Fibroblast of skin of right quadriceps (primary cell): ENCODE data around the gene ANO1.

Source experiments
- DNase-seq: peaks from one replicate; pipeline ENCODE4 v3.0.0-alpha.2; 2013

The ANO1 gene

DNA sequence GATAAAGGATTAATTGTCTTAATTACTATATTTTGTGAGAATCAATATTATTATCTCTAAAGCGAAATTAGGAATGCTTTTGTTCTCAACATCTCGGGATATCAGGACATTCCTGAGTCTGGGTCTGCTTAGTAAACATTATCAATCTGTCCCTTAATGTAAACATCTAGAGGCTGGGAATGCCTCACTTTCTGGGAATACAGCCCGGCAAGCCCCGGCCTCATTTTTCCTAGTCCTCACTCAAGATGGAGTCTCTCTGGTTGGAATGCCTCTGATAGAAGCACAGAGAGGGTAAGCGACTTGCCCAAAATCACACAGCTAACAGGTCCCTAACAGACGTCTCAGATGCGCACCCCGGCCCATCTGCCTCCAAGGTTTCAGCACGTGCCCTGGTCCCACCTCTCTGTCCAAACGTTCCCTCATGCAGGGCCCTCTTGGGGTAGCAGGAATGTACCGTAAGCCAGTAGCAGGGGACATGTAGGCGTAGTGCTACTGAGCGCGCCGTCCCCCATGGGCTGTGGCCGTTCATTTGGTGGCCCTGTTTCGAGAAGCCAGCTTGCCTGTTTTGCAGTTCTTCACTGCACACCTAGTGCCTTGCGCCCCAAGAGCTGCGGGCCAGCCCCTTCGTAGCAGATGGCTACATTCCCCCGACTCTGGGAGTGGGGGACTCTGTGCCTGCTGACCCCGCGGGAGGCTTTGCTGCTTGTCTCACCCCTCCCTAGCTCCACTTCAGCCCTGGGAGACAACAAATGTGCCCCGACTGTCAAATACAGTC, 62.8 kb downstream of the ANO1 start:
- DNase-seq, result no peak

DNA sequence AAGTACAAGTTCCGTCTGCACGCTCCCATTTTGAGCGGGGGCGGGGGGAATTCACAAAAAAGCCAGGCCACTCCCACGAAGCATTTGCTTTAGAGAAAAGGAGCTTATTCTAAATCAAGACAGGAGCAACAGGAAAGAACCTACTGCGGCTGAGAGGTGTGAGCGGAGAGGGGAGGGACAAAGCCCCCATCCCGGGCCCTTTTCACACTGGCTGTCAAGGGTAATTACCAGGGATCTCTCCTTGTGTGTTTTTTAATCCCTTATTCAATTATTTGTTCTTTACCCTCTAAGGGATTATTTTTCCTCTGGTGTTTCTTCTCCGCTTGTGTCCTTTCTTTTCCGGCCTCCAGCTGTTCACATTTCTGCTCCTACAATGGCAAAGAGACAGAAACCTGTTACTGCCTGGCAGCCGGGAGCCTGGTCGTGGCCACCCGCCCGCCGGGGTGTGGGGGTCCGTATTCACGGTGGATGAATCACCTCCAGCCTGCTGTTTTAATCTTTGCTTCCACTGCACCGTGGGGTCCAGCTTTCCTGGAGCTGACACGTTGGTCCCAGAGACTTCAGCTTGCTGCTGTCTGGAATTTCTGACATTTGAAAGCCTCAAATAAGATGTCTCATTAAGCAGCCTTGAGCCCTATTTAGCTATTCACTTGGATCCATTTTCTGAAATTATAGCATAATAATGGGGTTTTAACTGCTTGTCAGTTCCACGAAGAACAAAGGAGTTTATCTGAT, 63.5 kb downstream of the ANO1 start:
- no peak for DNase-seq

DNA sequence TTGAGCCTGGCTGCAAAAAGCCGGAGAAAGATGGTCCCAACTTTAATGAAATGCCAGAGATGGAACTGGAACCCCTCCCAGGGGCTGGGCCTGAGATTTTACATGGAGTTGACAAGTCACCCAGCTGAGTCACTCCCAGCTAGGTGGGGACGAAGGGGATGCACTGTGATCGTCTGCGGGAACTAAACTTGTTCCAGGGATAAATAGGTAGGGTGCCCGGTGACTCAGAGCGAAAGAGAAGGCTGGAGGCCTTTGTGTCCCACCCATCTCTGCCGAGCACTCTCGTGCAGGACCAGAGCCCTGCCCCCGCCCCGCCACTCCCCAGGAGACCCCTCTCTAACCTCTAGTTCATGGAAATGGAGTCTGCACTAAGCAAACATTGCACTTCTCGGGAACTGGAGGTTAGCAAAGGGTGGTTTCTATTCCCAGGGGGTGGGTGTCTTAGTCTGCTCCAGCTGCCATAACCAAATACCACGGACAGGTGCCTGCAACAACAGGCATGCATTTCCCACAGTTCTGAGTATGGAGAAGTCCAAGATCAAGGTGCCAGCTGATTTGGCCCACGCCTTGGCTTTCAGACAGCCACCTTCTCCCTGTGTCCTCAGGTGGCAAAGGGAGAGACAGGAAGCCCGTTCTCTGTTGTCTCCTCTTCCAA, 64.2 kb downstream of the ANO1 start:
- no peak for DNase-seq

DNA sequence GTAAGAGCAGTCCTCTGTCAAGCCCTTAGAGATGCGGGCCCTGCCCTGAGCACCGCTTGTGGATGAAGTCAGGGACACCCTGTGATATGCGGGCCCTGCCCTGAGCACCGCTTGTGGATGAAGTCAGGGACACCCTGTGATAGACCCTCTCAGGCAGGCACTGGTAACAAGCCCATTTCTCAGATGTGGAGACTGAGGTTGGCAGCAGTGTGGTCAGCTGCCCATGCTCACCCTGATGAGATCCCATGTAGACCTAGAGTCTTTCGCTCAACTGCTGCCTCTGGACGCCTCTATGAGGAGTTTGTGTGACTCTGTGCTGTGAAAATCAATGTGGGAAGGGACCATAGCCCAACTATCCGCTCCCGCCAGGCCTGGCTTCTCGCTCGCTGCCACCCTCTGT, 66.1 kb downstream of the ANO1 start:
- DNase-seq, result no peak

DNA sequence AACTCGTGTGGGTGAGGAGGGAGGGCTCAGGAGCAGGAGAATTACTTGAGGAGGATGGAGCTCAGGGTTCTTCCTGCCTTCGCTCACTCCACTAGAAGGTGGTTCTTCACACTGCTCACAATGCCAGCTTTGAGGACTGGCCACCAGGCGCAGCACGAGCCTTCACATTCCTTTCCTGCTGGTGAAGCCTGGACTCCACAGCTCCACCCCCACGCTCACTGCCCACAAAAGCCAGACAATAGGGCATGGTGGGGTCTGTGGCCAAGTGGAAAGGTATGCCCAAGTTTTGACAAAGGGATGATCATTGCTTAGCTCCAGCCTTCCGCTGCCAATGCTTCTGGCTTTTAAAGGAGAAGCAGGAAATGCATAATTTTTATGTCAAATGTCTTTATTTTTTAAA, 67.0 kb downstream of the ANO1 start:
- no peak for DNase-seq

DNA sequence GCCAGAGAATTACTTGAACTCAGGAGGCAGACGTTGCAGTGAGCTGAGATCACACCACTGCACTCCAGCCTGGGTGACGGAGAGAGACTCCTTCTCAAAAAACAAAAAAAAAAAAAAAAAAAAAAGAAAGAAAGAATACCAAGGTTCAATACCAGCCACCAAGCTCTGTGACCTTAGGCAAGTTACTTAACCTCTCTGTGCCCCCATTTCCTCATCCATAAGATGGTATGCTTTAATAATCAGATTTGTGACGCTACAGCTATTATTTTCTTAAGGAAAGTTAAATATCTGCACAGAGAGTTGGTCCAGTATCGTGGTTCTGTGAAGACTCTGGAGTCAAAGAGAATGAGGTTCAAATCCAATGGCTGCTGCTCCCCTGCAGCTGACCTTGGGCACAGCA, 67.7 kb downstream of the ANO1 start:
- DNase-seq, result no peak

DNA sequence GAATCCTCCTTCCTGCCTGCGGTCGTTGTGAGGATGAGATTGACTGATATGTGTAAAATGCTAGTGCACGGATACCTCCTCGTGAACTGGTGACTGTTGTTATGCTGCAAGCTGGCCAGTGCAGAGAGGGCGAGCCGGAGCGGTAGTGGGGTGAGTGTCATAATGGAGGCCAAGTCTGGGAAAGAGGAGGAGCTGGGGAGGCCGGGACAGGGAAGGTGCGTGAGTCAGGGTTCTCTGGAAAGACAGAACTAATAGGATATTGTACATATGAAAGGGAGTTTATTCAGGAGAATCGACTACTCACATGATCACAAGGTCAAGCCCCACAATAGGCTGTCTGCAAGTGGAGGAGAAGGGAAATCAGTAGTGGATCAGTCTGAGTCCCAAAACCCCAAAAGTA, 68.2 kb downstream of the ANO1 start:
- DNase-seq, result no peak

DNA sequence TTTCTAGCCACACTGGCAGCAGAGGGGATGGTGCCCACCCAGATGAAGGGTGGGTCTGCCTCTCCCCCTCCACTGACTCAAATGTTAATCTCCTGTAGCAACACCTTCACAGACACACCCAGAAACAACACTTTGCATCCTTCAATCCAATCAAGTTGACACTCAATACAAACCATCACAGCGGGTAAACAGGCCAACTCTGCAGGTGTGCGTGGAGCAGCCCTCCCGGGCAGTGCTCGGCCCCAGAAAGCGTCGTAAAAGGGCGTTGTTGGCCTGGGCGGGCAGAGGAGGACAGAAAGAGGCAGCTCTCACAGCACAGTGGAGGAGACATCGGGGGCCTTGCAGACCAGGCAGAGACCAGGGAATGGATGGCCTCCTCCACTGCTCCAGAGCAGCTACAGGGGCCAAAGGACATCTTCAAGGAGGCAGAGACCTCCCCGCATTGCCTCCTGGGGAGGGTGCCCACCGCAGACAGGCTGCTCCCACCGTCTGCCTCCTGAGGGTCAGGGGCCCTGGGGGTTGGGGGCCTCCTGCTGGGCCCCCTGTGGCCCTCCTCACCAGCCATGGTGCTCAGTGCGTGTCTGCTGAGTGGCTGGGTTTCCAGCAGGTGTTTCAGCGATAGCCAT, 68.9 kb downstream of the ANO1 start:
- no peak for DNase-seq

DNA sequence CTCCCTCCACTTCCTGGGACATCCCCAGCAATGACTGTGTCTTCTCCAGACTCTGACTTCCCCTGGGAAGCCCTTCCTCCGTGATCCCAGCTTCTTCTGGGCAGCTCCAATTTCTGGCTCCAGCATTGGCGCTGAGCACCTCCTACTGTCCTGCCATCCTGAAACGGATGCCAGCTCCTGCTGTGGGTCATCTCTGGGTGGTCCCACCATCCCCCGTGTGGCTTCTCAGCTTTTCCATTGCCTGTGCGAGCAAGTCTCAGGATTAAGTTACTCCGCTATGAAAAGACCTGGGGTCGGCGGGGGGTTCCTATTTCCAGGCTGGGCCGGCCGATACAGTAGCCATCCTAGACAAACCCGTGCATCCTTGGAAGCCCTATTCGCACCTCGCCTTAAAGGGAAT, 69.6 kb downstream of the ANO1 start:
- DNase-seq, result no peak

DNA sequence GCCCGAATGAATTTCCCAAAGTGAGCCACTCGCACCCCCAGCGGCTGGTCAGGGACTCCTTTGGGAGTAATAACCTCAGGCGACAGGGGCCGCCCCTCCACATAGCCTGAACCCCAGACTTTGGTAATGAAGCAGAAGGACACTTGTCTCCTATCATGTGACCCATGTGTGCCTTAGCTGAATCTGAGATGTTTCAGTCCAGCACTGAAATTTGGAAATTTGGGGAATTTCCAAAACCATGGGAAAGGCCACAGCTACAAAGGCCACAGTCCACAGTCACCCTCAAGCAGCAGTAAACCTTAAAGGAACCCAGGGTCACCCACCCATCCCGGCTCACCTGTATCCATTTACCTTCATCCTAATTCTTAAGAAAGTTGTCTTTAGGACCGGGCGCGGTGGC, 73.6 kb downstream of the ANO1 start:
- DNase-seq, result no peak

DNA sequence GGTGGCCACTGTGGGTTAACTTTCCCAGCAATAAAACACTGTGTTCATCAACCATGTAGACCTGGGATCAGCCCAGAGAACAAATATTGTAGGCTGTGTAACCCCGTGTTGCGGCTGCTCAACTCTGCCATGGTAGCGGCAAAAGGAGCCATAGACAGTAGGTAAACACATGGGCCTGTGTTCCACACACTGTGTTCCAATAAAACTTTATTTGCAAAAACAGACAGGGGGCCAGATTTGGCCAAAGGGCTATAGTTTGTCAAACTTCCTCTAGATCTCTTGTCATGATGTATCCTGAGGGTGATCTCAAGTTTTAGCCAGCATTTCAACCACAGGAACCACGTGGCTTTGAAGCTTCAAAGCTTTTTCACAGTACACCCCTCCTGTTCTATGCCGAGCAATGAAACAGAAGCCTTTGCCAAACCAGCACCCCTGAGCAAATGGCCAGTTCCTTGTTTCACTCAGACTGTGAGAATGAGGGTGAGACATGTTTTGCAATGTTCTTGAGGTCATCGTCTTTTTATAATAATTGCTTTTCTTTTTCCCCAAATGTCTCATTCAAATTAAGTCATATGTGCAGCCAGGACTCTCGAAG, 75.1 kb downstream of the ANO1 start:
- DNase-seq, result no peak

DNA sequence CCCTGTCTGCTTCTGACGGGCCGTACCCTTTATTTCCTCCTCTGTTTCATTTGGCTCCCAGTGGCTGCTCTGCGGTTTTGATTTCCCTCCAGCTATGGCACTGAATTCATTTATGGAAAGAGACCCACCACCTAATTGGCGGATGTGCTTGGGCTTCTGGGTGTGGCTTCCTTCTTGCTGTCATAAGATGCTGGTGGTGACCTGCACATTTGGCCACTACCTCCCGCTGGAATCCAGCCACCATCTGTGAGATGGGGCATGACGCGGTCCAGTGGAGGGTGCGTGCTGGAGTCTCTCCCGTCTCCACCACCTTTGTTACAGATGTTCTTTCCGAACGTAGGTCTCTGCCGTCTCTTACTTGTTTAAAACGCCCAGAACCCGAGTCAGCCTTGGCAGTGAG, 77.3 kb downstream of the ANO1 start:
- no peak for DNase-seq

DNA sequence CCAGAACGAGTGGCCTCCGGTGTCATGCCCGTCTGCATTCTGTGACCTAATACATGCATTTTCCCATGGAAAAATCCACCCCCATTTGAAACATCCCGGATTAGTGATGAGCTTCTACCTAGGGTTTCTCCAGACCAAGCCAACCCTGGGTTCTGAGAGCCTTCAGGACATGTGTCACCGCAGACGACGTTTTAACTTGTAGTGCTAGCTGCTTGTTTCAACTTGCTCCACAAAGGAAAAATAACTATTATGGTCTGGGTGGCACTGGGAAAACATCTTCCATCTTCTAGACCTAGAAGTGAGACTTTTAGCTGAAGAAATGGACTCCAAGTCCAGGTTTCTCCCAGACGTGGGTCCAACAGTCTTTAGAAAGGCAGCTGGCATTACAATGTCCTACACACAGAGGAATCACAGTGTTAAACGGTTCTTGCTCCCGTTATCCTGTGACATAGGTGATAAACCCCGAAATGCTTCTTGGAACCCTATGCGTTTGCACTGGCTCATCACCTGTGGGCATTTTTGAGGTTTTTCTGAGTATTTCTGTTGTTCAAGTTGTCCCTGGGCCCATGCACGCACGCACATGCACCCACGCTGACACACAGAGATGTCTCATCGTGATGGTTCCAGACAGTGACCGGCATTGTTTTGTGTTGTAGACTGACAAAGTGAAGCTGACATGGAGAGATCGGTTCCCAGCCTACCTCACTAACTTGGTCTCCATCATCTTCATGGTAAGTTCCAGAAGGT, 78.3 kb downstream of the ANO1 start:
- no peak for DNase-seq

DNA sequence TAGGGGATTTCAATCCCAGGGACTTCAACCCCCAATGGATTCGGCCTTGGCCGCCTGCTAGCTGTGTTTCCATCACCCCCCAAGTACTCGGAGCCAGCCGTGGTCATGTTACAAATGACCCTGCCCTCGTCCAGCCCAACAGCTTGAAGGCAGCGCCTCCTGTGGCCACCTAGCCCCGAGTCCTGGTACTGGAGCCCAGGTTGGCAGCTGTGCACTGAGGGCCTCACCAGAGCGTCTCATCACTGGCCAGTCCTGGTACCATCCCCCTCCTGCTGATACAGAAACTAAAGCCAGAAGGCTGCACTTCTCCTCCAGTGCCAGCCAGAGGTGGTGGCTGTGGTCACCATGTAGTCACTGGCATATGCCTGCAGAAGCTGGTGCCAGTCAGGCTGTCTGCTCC, 80.1 kb downstream of the ANO1 start:
- DNase-seq, result no peak

DNA sequence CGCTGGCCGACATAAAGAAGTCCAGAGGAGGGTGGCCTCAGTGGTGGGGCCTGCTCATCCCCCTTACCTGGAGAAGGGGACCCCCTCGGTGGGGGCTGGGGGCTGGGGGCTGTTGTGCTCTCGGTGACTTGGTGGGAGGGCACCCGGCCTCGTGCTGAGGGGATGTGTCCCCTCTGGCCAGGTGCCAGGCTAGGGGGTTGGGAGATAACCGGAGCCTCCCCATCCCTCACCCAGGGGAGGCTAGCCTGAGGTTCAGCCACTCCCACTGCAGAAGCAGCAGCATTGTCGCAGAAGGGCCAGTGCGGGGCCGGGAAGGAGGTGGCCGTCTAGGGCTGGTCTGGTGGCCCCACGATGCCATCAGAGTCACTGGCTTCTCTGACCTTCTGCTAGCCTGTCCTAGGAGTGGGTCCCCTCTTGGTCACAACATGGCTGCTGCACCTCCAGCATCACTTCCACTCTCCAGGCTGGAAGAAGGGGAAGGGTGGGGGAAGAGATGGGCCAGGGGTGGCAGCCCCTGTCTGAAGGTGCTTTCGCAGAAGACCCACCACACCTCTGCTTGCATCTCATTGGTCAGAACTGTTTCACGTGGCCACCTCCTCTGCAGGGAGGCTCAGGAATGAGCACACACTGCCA, 80.8 kb downstream of the ANO1 start:
- no peak for DNase-seq

DNA sequence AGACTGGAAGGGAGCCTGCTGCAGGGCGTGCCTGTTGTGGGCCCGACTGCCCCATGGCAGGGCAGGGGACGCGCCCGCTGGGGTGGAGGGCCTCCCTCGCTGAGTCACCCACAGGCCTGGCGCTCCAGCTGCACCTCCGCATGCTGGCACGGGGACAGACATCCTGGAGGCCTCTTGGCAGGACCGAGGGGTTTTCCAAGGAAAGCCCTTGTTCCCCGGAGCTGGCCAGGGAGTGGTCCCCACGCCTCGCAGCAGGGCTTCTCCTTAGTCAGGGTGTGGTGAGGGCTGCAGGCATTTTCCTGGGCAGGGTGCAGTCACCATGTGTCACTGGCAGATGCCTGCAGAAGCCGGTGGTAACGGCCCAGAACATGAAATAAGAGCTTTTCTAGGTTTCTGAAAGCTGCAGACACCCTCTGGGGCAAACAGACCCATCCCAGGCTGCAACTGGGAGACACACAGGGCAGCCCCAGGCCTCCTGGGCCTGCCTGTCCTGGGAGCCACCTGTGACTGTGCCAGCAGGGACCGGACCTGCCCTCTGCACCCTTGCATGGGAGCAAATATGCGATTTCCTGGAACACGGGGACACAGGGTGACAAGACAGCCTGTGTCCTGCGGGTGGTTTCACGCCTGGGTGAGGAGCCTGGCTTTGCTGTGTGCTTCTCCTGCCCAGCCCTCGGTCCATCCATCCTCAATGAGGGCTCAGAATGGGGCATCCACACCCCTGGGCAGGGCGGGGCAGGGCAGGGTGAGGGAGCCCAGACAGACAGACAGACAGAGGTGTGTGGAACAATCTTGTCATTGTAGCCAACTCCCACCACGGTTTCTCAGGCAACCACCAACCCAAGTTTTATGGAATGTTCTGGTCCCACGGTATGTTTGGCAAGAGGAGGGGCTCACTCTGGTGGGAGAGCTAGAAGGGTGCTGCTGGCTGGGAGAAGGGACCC, 81.8 kb downstream of the ANO1 start:
- no peak for DNase-seq

DNA sequence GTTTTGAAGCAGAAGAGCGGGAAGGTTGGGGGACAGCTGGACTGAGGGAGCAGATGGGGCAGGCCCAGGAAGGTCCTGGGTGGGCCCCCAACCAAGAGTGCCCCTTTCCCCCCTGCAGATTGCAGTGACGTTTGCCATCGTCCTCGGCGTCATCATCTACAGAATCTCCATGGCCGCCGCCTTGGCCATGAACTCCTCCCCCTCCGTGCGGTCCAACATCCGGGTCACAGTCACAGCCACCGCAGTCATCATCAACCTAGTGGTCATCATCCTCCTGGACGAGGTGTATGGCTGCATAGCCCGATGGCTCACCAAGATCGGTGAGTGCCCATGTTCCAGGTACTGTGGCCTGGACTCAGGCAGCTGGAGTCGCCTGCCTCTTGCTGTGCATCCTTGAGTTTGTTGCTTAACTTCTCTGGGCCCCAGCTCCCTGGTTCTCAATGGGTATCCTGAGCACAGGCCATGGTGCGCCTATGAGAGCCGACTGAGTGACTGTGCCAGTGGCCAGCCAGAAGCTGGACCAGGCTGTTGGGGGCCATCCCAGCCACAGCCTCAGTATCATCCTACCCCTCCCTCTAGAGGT, 83.0 kb downstream of the ANO1 start:
- no peak for DNase-seq

DNA sequence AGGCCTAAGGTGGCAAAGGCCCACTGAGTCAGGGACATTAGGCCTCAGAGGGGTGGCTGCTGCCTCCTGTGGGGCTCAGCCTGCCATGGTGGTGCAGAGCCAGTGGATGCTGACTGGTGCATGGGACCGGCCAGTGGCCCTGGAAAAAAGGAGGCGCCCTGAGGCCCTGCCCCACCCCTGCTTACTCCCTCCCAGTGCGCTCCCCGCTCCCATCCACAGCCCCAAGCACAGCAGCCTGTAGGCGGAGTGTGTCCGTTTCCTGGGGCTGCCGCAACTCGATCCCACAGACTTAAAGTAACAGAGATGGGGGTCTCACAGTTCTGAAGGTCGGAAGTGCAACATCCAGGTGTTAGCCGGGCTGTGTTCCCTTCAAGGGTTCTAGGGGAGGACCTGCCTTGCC, 86.6 kb downstream of the ANO1 start:
- DNase-seq, result no peak

DNA sequence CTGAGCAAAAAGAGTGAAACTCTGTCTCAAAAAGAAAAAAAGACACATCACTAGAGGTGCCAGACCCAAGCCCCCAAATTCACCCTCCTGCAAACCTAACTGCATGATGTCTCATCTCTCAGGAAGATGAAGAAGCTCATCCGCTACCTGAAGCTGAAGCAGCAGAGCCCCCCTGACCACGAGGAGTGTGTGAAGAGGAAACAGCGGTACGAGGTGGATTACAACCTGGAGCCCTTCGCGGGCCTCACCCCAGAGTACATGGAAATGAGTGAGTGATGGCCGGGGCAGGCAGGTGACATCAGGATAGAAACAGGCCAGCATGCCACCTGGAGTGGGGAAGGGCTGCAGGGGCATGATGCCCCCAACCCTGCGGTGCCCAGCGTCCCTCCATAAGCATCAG, 89.0 kb downstream of the ANO1 start:
- no peak for DNase-seq

DNA sequence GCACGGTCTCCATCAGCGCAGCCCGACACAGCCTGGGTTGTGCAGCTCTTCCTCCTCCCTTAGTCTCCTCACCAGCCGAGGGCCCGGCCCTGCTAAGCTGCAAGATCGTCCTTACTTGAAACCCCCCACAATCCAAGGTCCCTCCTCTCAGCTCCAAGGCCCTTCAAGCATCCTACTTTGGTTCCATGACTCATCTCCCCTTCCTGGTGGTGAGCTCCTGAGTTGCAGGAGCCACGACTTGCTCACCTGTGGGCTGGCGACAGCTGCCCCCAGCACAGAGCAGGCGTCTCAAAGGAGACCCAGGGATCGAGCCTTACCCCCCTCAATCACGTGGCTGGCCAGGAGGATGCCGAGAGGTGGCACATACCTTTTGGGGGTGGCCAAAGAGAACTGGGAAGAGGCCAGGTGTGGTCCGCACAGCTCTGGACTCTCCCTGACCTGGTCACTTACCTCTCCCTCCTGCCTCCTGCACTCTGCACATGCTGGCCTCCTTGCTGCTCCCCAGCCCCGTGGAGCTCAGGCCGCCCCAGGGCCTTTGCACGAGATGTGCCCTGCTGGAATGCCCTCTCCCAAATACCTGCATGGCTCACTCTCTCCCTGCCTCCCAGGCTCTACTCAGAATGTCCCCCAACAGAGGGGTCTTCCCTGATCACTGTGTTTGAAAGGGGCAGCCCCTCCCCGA, 89.7 kb downstream of the ANO1 start:
- no peak for DNase-seq
